Measurements from ENCODE around the gene TTC9. TPM values are rescaled to one million over a fixed set of nuclear protein-coding genes. Genes with fewer than 3 reads are reported as not detected.
A peak's percentile ranks its signal among the peaks of the same experiment; 100 is the strongest.

The TTC9 gene
- polyA plus RNA-seq, 2 of the 4 experiments (the other 2 are of a cell fraction), result 1.3 to 2.0 TPM

DNA sequence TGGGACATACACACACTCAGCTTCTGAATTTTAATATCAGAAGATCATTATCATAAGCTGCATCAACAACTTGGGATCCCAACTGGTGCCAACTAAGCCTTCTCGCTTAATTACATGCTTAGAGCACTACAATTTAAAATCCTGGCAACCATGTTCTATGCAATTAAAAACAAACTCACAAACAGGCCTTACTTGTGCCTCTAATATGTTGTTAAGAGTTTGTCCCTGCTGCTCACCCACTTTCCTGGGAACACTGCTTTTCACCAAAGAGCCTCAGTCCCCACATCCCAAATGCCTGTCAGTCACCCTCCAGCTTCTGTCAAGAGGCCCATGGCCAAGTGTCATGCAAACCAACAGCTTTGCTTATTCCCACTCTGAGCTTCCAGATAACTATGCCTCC is 69.7 kb downstream of the TTC9 start:
- no peak overlapping the region for H3K27ac ChIP-seq
- ATAC-seq, result no peak
- ChIA-PET POLR2A (no interaction called here), CTCF (interaction anchor here (1.5 to 1.7 kb wide), 2 partner anchors 15 to 70 kb away, joined by 3 to 6 read pairs; partner anchors contain the start of gene TTC9)
- no peak for FAIRE-seq
- TF ChIP-seq, protein P1, sequence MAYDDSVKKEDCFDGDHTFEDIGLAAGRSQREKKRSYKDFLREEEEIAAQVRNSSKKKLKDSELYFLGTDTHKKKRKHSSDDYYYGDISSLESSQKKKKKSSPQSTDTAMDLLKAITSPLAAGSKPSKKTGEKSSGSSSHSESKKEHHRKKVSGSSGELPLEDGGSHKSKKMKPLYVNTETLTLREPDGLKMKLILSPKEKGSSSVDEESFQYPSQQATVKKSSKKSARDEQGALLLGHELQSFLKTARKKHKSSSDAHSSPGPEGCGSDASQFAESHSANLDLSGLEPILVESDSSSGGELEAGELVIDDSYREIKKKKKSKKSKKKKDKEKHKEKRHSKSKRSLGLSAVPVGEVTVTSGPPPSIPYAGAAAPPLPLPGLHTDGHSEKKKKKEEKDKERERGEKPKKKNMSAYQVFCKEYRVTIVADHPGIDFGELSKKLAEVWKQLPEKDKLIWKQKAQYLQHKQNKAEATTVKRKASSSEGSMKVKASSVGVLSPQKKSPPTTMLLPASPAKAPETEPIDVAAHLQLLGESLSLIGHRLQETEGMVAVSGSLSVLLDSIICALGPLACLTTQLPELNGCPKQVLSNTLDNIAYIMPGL (CRISPR knock-in tag; IDR thresholded peaks at IDR 0.05; ENCODE audit: borderline replicate concordance), result no peak
- no peak for DNase-seq (ENCODE audit: low read depth in 1 of 2, low spot score in 1 of 2)
- no peak overlapping the region for H3K4me2 ChIP-seq
- 85% methylated on average over 1 of the region's 1 CpG for WGBS (ENCODE audit: missing lambda C conversion rate)
- peaks cover 20% of the 10 kb centered on the region; the same call in 2 of the 3 replicates for H3K4me1 ChIP-seq
- no peak overlapping the region for H3K4me3 ChIP-seq
- no peaks in the 10 kb centered on the region for H3K9me3 ChIP-seq

DNA sequence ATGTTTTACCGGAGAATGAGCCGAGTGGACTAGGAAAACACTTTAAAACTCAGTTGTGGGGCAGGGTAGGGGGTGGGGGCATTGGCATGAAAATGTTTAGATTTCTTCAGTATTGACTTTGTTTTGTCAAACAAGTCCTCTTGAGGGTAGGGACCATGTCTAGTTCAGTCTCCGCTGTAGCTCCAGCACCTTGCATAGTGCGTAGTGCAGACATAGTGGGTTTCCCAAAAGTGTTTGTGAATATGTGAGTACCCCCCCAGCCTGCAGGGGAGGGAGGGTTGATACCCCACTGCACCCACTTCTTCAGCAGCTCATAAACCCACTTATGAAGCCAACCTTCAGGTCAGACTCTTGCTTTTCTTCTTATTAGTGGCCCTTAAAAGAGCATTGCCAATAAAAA is 71.4 kb downstream of the TTC9 start:
- FAIRE-seq, result no peak
- Histone ChIP-seq H3K4me2 (no peak overlapping the region), H3K9me3 (no peaks in the 10 kb centered on the region), H3K4me1 (peaks cover 26% of the 10 kb centered on the region), H3K4me3 (no peak overlapping the region), H3K27ac (peak overlapping the region in 1 of 2 experiments; percentile 61; a peak in 2 of 6 replicates)
- TF ChIP-seq, protein P2, sequence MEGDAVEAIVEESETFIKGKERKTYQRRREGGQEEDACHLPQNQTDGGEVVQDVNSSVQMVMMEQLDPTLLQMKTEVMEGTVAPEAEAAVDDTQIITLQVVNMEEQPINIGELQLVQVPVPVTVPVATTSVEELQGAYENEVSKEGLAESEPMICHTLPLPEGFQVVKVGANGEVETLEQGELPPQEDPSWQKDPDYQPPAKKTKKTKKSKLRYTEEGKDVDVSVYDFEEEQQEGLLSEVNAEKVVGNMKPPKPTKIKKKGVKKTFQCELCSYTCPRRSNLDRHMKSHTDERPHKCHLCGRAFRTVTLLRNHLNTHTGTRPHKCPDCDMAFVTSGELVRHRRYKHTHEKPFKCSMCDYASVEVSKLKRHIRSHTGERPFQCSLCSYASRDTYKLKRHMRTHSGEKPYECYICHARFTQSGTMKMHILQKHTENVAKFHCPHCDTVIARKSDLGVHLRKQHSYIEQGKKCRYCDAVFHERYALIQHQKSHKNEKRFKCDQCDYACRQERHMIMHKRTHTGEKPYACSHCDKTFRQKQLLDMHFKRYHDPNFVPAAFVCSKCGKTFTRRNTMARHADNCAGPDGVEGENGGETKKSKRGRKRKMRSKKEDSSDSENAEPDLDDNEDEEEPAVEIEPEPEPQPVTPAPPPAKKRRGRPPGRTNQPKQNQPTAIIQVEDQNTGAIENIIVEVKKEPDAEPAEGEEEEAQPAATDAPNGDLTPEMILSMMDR (IDR thresholded peaks at IDR 0.05), result no peak
- no peak for TF ChIP-seq EHMT2 (IDR thresholded peaks at IDR 0.05; ENCODE audit: low read depth)
- no peak for TF ChIP-seq TP53 (CRISPR knock-in tag; IDR thresholded peaks at IDR 0.05)
- no peak for TF ChIP-seq HOXB13 (CRISPR knock-in tag; IDR thresholded peaks at IDR 0.05; ENCODE audit: low read depth)
- TF ChIP-seq KDM5A (IDR thresholded peaks at IDR 0.05), result no peak
- TF ChIP-seq ZNF302 (CRISPR knock-in tag; IDR thresholded peaks at IDR 0.05), result no peak
- no peak for DNase-seq (ENCODE audit: low read depth in 1 of 2, low spot score in 1 of 2)
- CTCF ChIA-PET, result interaction anchor here (0.7 to 3.8 kb wide), 35 partner anchors 8 to 667 kb away, joined by 3 to 18 read pairs (median 3); no protein-coding TSS in a partner anchor
- WGBS (ENCODE audit: missing lambda C conversion rate), result 92% methylated on average over 4 of the region's 4 CpGs
- POLR2A ChIA-PET, result no interaction called here
- no peak for ATAC-seq

DNA sequence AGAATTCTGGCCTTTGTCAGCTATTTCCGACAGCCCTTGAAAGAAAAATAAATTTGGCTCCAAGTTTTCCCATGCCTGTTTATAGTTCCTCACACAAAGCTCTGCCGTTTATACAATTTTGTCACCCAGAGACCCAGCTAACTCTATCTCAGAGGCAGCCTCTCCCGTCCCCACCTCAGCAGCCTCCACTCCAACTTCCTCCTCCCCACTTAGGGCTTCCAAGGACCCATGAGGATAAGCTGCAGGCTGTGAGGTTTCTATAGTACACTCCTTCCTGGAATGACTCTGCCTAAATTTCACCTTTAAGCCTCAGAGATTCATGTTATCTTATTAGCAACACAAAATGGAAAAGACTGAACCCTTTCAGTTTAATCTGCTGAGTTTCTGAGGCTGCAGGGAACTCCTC is 71.8 kb downstream of the TTC9 start:
- Histone ChIP-seq H3K27ac (peak overlapping the region; percentile 11 to 61; a peak in 4 of 6 replicates), H3K4me3 (no peak overlapping the region), H3K4me1 (peaks cover 30% of the 10 kb centered on the region), H3K4me2 (peak overlapping the region; percentile 3; the same call in 1 of the 3 replicates), H3K9me3 (no peaks in the 10 kb centered on the region)
- TF ChIP-seq HOXB13 (CRISPR knock-in tag; IDR thresholded peaks at IDR 0.05; ENCODE audit: low read depth) (no peak), HOXB5 (CRISPR knock-in tag; IDR thresholded peaks at IDR 0.05) (no peak), FOSB (CRISPR knock-in tag; IDR thresholded peaks at IDR 0.05) (no peak), KDM5A (IDR thresholded peaks at IDR 0.05) (no peak), KDM1A (IDR thresholded peaks at IDR 0.05; ENCODE audit: low read depth) (no peak), RARB (CRISPR knock-in tag; IDR thresholded peaks at IDR 0.05) (no peak), RFX5 (IDR thresholded peaks at IDR 0.05) (no peak), HEYL (CRISPR knock-in tag; IDR thresholded peaks at IDR 0.05) (no peak), BHLHE40 (IDR thresholded peaks at IDR 0.05; ENCODE audit: low read depth, low read length) (no peak), RAD21 (conservative IDR thresholded peaks at IDR 0.05 in 1 of 2, IDR thresholded peaks at IDR 0.05 in 1 of 2) (no peak), SREBF2 (IDR thresholded peaks at IDR 0.05) (no peak), POLR2AphosphoS2 (conservative IDR thresholded peaks at IDR 0.05; ENCODE audit: low read length) (no peak), ZSCAN20 (CRISPR knock-in tag; IDR thresholded peaks at IDR 0.05) (no peak), CHD2 (IDR thresholded peaks at IDR 0.05; ENCODE audit: low read length, partially characterized antibody) (no peak), RNF2 (IDR thresholded peaks at IDR 0.05; ENCODE audit: borderline replicate concordance, low read depth) (no peak), EHMT2 (IDR thresholded peaks at IDR 0.05; ENCODE audit: low read depth) (no peak), GATA3 (IDR thresholded peaks at IDR 0.05; ENCODE audit: borderline replicate concordance) (no peak), NPAS2 (CRISPR knock-in tag; IDR thresholded peaks at IDR 0.05; ENCODE audit: borderline replicate concordance) (no peak)
- no peak for FAIRE-seq
- no peak for DNase-seq (ENCODE audit: low read depth in 1 of 2, low spot score in 1 of 2)
- 0 out of 6 replicates have a peak, but pooled peaks of 1 of the 2 experiments have one; percentile 22 for ATAC-seq
- 48% methylated on average over 3 of the region's 3 CpGs for WGBS (ENCODE audit: missing lambda C conversion rate)
- ChIA-PET POLR2A (no interaction called here), CTCF (interaction anchor here (0.7 to 3.8 kb wide), 34 partner anchors 8 to 668 kb away, joined by 3 to 18 read pairs (median 3); no protein-coding TSS in a partner anchor)
